ENCODE measurements around the gene ESR1. TPM values are rescaled to one million over a fixed set of nuclear protein-coding genes. Genes with fewer than 3 reads are reported as not detected.
"Not testable (repeated sequence)": the region's sequence is repeated elsewhere in the genome, so short reads cannot be mapped to it uniquely, and the experiment has no call there.

ESR1 gene
- polyA plus RNA-seq, 3 donors, result 0.12 to 0.24 (median 0.23) TPM

DNA sequence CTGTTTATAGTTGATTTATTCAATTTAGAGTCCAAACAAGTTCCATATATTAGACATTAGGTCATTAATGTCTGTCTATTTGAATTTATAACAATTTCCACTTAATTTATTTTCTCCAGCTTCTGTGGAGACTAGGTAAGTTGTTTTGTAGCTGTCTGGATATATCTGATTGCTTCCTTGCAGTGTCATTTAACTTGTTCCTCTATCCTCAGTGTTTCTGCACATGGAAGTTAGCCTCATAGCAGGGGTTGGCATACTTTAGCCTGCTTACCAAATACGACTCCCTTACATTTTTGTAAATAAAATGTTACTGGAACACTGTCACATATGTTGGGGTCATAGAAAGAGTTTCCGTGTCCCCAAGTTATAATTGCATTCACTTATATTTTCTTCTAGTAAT is 216.1 kb downstream of the ESR1 start:
- WGBS (ENCODE audit: insufficient coverage), result no CpG with 5 or more reads among the region's 2 CpGs
- H3K4me1 ChIP-seq (ENCODE audit: control insufficient read depth in 1 of 2, insufficient read depth in 2 of 2, low read length in 2 of 2), result peaks cover 5 to 6% of the 10 kb centered on the region in 2 donors

DNA sequence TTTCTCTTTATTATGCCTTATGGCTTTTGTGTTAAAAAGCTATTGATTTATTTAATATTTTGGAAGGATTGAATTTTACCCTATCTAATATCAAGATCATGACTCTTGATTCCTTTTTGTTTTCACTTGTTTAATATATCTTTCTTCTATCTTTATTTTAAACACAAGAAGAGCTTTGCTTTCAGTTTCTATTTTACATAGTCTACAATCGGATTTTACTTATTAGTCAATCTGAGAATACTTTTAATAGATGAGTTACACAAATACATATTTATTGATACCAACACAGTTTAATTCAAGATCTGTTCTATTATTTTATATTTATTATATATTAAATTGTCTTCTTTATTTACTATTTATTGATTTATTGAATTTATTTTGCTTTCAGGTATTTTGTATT is 218.8 kb downstream of the ESR1 start:
- DNase-seq, result no peak
- Mint-ChIP-seq H3K4me3 (no peak overlapping the region), H3K27me3 (ENCODE audit: low read depth in 3 of 3) (peaks cover 0 to 5% (median 2%) of the 10 kb centered on the region in 3 donors), H3K36me3 (no peaks in the 10 kb centered on the region), H3K4me1 (peaks cover 5% of the 10 kb centered on the region), H3K9me3 (peaks cover 9 to 22% (median 19%) of the 10 kb centered on the region in 7 donors), H3K27ac (no peak overlapping the region)
- peaks cover 0 to 10% of the 10 kb centered on the region in 2 donors for H3K9me3 ChIP-seq (replicated peaks in 1 of 2; ENCODE audit: control insufficient read depth in 1 of 2, insufficient read depth in 1 of 2, low read length in 2 of 2)
- intact Hi-C loops (cut with micrococcal nuclease), result no loop called here
- no peak overlapping the region for H3K27ac ChIP-seq (ENCODE audit: low read depth in 1 of 2, low read length in 2 of 2)
- TF ChIP-seq, protein P1, sequence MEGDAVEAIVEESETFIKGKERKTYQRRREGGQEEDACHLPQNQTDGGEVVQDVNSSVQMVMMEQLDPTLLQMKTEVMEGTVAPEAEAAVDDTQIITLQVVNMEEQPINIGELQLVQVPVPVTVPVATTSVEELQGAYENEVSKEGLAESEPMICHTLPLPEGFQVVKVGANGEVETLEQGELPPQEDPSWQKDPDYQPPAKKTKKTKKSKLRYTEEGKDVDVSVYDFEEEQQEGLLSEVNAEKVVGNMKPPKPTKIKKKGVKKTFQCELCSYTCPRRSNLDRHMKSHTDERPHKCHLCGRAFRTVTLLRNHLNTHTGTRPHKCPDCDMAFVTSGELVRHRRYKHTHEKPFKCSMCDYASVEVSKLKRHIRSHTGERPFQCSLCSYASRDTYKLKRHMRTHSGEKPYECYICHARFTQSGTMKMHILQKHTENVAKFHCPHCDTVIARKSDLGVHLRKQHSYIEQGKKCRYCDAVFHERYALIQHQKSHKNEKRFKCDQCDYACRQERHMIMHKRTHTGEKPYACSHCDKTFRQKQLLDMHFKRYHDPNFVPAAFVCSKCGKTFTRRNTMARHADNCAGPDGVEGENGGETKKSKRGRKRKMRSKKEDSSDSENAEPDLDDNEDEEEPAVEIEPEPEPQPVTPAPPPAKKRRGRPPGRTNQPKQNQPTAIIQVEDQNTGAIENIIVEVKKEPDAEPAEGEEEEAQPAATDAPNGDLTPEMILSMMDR (IDR thresholded peaks at IDR 0.05), result no peak
- H3K79me2 ChIP-seq (ENCODE audit: insufficient read depth, low read length), result no peaks in the 10 kb centered on the region
- peak overlapping the region; percentile 39 for H3K4me2 ChIP-seq (replicated peaks; ENCODE audit: extremely low read depth, low read length, poor library complexity, severe bottlenecking)
- WGBS (ENCODE audit: insufficient coverage), result no CpG with 5 or more reads among the region's 1 CpG
- H4K20me1 ChIP-seq (ENCODE audit: insufficient read depth, low read length), result no peaks in the 10 kb centered on the region
- no peak overlapping the region for H3K9ac ChIP-seq (ENCODE audit: insufficient read depth, low read length, poor library complexity, severe bottlenecking)
- peak overlapping the region in 1 of 3 experiments; percentile 18 for H3K4me3 ChIP-seq (replicated peaks in 1 of 3; ENCODE audit: low read depth in 2 of 3, low read length in 3 of 3)
- no peaks in the 10 kb centered on the region for H3K36me3 ChIP-seq (replicated peaks in 1 of 2; ENCODE audit: control insufficient read depth in 1 of 2, insufficient read depth in 2 of 2, low read length in 2 of 2)
- H2AFZ ChIP-seq (ENCODE audit: insufficient read depth, low read depth, low read length, poor library complexity, severe bottlenecking), result no peak overlapping the region
- no peaks in the 10 kb centered on the region for H3K4me1 ChIP-seq (ENCODE audit: control insufficient read depth in 1 of 2, insufficient read depth in 2 of 2, low read length in 2 of 2)
- H3K27me3 ChIP-seq (ENCODE audit: control insufficient read depth in 2 of 2, insufficient read depth in 2 of 2, low read length in 2 of 2), result no peaks in the 10 kb centered on the region

More for the DNA sequence above, 216.1 kb downstream of the ESR1 start:
- Histone ChIP-seq H3K4me2 (replicated peaks; ENCODE audit: extremely low read depth, low read length, poor library complexity, severe bottlenecking) (no peak overlapping the region), H3K27me3 (ENCODE audit: control insufficient read depth in 2 of 2, insufficient read depth in 2 of 2, low read length in 2 of 2) (no peaks in the 10 kb centered on the region), H2AFZ (ENCODE audit: insufficient read depth, low read depth, low read length, poor library complexity, severe bottlenecking) (no peak overlapping the region), H3K9ac (ENCODE audit: insufficient read depth, low read length, poor library complexity, severe bottlenecking) (no peak overlapping the region), H4K20me1 (ENCODE audit: insufficient read depth, low read length) (no peaks in the 10 kb centered on the region), H3K36me3 (replicated peaks in 1 of 2; ENCODE audit: control insufficient read depth in 1 of 2, insufficient read depth in 2 of 2, low read length in 2 of 2) (no peaks in the 10 kb centered on the region), H3K9me3 (replicated peaks in 1 of 2; ENCODE audit: control insufficient read depth in 1 of 2, insufficient read depth in 1 of 2, low read length in 2 of 2) (peaks cover 0 to 10% of the 10 kb centered on the region in 2 donors), H3K4me3 (replicated peaks in 1 of 3; ENCODE audit: low read depth in 2 of 3, low read length in 3 of 3) (no peak overlapping the region), H3K79me2 (ENCODE audit: insufficient read depth, low read length) (no peaks in the 10 kb centered on the region), H3K27ac (ENCODE audit: low read depth in 1 of 2, low read length in 2 of 2) (no peak overlapping the region)
- Mint-ChIP-seq H3K4me3 (no peak overlapping the region), H3K36me3 (no peaks in the 10 kb centered on the region), H3K27ac (no peak overlapping the region), H3K27me3 (ENCODE audit: low read depth in 3 of 3) (peaks cover 0 to 3% (median 2%) of the 10 kb centered on the region in 3 donors), H3K9me3 (peaks cover 7 to 20% (median 14%) of the 10 kb centered on the region in 7 donors), H3K4me1 (peaks cover 9% of the 10 kb centered on the region)
- TF ChIP-seq, protein P1 (IDR thresholded peaks at IDR 0.05), result no peak
- intact Hi-C loops (cut with micrococcal nuclease), result no loop called here
- DNase-seq, result no peak

DNA sequence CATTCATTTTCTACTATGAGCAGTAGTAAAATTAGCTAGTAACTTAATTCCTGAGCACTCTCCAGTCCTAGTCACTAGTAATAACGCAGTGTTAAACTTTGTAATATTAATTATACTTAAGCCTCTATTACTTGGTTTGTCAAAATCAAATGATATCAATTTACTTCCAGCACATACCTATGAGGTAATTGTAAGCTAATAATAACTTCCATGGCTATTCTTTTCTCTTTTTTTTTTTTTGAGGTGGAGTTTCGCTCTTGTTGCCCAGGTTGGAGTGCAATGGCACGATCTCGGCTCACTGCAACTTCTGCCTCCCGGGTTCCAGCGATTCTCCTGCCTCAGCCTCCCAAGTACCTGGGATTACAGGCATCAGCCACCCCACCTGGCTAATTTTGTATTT is 219.3 kb downstream of the ESR1 start:
- H3K79me2 ChIP-seq (ENCODE audit: insufficient read depth, low read length); H3K4me3 ChIP-seq (replicated peaks in 1 of 3; ENCODE audit: low read depth in 2 of 3, low read length in 3 of 3); H3K4me2 ChIP-seq (replicated peaks; ENCODE audit: extremely low read depth, low read length, poor library complexity, severe bottlenecking); H2AFZ ChIP-seq (ENCODE audit: insufficient read depth, low read depth, low read length, poor library complexity, severe bottlenecking); H3K27ac Mint-ChIP-seq; H3K27ac ChIP-seq (ENCODE audit: low read depth in 1 of 2, low read length in 2 of 2); H3K27me3 Mint-ChIP-seq (ENCODE audit: low read depth in 3 of 3); H3K4me3 Mint-ChIP-seq; H3K27me3 ChIP-seq (ENCODE audit: control insufficient read depth in 2 of 2, insufficient read depth in 2 of 2, low read length in 2 of 2); DNase-seq; H3K9me3 ChIP-seq (replicated peaks in 1 of 2; ENCODE audit: control insufficient read depth in 1 of 2, insufficient read depth in 1 of 2, low read length in 2 of 2); H3K9ac ChIP-seq (ENCODE audit: insufficient read depth, low read length, poor library complexity, severe bottlenecking); H3K4me1 ChIP-seq (ENCODE audit: control insufficient read depth in 1 of 2, insufficient read depth in 2 of 2, low read length in 2 of 2); H3K36me3 Mint-ChIP-seq; H4K20me1 ChIP-seq (ENCODE audit: insufficient read depth, low read length); H3K36me3 ChIP-seq (replicated peaks in 1 of 2; ENCODE audit: control insufficient read depth in 1 of 2, insufficient read depth in 2 of 2, low read length in 2 of 2); H3K4me1 Mint-ChIP-seq; intact Hi-C loops (cut with micrococcal nuclease): not testable (repeated sequence)
- peaks cover 8 to 24% (median 17%) of the 10 kb centered on the region in 7 donors for H3K9me3 Mint-ChIP-seq
- WGBS (ENCODE audit: insufficient coverage), result no CpG with 5 or more reads among the region's 6 CpGs

All from CD14-positive monocyte (primary cell).